Activated naive CD8-positive, alpha-beta T cell treated with anti-CD3 and anti-CD28 coated beads, Interleukin-2, amount 50 U/mL, for 16 hours (primary cell): ENCODE data around the gene SUMF1.
"Not testable (repeated sequence)": the region's sequence is repeated elsewhere in the genome, so short reads cannot be mapped to it uniquely, and the experiment has no call there.

ENCODE experiments used
- DNase-seq: peaks from one replicate; pipeline ENCODE4 v3.0.0-alpha.2; 2020; ENCODE audit warnings: low read depth, low spot score

SUMF1 gene

GRCh38 chr3:4461468-4462090, 5.5 kb downstream of the SUMF1 start:
- no peak for DNase-seq

DNA sequence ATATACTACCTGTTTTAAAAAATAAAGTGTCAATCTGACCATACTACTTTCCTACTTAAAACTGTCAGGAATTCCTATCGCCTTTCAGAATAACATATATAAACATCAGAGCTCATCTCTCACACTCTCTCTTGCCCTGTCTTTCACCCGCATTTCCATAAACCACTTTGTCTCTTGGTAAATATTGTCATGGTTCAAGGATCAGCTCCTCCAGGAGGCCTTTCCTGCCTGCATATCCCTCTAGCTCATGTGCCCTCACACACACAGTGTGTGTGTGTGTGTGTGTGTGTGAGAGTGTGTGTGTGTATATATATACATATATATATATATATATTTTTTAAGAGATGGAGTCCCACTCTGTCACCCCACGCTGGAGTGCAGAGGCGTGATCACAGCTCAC, 6.7 kb downstream of the SUMF1 start:
- no peak for DNase-seq

DNA sequence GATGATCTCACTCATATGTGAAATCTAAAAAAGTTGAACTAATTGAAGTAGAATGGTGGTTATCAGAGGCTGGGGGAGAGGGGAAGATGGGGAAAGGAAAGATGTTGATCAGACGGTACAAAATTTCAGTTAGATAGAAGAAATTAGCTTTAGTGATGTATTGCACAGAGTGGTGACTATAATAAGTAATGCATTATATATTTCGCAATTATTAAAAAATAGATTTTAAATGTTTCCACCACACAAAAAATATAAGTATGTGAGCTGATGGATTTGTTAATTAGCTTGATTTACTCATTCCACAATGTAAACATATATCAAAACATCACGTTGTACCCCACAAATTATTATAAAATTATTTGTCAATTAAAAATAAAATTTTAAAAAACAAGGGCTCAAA, 8.1 kb downstream of the SUMF1 start:
- DNase-seq, result no peak

DNA sequence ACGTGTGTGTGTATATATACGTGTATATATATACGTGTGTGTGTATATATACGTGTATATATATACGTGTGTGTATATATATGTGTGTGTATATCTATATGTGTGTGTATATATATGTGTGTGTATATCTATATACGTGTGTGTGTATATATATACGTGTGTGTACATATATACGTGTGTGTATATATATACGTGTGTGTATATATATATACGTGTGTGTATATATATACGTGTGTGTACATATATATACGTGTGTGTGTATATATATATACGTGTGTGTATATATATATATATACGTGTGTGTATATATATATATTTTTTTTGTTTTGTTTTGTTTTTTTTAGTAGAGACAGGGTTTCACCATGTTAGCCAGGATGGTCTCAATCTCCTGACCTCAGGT, 10.3 kb downstream of the SUMF1 start:
- not testable (repeated sequence) for DNase-seq

- DNase-seq, result no peak
Observed at GRCh38 chr3:4454142-4454541, 12.9 kb downstream of the SUMF1 start.

- DNase-seq, result no peak
Observed at GRCh38 chr3:4449043-4449805, 17.8 kb downstream of the SUMF1 start.

DNA sequence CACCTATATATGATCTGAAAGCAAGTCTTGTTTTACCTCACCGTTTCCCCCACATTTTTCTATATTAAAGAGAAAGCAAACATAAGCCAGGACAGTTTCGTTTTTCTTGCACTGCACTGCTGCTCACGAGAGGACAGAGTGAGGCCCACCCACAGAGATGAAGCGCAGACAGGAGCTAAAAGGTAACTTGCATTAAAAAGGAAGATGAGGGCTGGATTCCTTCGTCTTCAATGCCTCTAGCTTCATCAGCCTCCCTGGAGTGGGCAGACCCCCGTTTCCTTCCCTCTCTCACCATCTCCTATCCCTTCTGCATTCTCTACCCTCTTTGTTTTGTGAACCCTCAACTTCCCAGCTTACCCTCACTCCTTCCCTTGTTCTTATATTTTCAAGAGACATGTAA, 18.9 kb downstream of the SUMF1 start:
- DNase-seq, result no peak

- DNase-seq, result no peak
Observed at GRCh38 chr3:4447295-4447999, 19.6 kb downstream of the SUMF1 start.

GRCh38 chr3:4440951-4441350, 26.1 kb downstream of the SUMF1 start:
- no peak for DNase-seq

GRCh38 chr3:4438296-4438695, 28.8 kb downstream of the SUMF1 start:
- DNase-seq, result no peak

GRCh38 chr3:4432259-4432658, 34.8 kb downstream of the SUMF1 start:
- DNase-seq, result no peak

DNA sequence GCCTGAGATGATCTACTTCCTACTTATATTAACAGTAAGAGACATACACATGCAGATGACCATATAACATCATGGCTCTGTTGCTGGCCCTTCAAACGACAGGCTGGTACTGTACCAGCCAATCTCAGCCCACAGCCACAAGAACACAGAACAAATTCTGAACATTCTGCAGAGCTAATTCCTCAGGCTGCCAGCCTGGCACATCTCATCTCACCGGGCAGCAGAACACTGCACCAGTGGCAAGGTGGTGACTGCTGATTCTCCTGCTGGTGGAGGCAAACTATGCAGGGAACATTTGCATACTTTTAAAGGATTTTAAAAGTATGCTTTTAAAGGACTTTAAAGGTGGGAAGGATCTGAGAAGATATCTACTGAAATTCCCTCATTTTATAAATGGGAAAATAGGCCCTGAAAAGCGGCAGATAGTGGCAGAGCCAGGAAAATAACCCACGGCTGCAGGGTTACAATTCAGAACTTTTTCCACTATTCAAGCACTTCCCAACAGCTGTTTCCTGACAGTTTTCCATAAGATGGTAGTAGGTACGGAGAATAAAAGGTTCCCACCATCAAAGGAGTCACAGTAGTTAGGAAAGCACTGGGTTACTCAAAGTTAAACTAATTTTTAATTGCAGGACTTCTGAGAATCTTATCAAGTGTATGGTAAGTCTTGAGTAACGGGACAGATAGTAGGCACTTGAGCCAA, 37.3 kb downstream of the SUMF1 start:
- DNase-seq, result no peak

- DNase-seq, result no peak
Observed at GRCh38 chr3:4426782-4427344, 40.2 kb downstream of the SUMF1 start.

DNA sequence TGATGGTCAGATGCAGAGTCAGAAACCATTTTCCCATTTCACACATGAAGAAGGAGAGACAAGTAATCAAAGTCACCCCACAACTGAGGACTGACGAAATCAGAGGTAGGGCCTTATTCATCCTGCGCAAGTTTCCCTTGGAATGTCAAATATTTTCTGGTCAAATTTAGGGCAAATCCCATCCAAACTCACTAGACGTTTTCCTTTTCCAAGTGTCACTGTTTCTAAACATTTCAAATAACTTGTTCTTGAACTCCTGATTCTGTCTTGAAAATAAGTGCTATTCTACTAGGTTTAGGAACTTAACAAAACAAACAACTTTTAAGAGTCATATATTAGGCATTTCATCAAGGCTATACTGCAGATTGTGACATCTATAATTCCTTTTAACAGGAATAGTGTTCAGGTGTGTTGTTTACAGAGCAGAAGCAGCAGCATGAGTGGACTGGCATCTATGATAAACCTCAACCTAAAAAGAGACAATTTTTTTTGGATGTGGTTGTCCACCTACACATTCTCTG, 40.7 kb downstream of the SUMF1 start:
- DNase-seq, result no peak

- DNase-seq, result no peak
Observed at GRCh38 chr3:4425707-4426106, 41.4 kb downstream of the SUMF1 start.

DNA sequence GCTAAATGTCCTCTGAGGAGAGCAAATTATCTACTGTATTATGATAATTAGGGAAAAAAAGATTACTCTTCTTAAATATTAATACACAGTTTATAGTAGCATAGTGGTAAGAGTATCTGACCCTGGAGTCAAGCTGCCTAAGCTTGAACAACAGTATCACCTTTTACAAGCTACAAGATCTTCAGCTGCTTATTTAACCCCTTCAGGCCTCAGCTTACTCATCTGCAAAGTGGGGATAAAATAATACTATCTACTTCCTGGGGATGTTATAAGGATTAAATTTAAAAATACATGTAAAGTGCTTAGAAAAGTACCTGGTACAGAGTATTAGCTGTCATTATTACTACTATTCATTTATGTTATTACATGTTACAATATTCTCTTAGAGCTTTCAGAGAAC, 42.0 kb downstream of the SUMF1 start:
- no peak for DNase-seq

- no peak for DNase-seq
Observed at GRCh38 chr3:4421121-4421520, 45.9 kb downstream of the SUMF1 start.

- DNase-seq, result no peak
Observed at GRCh38 chr3:4419920-4420319, 47.1 kb downstream of the SUMF1 start.

GRCh38 chr3:4419386-4419785, 47.7 kb downstream of the SUMF1 start:
- no peak for DNase-seq

- no peak for DNase-seq
Observed at GRCh38 chr3:4418156-4418555, 48.9 kb downstream of the SUMF1 start.

GRCh38 chr3:4417449-4417848, 49.6 kb downstream of the SUMF1 start:
- no peak for DNase-seq

GRCh38 chr3:4416961-4417360, 50.1 kb downstream of the SUMF1 start:
- DNase-seq, result no peak
